Type B pancreatic cell (in vitro differentiated cells): ENCODE data around the gene CLEC4F. TPM values are rescaled to one million over a fixed set of nuclear protein-coding genes. Genes with fewer than 3 reads are reported as not detected.

Experiments
- DNase-seq: peaks from one replicate; pipeline ENCODE4 v3.0.0; 2021; ENCODE audit warnings: mixed read lengths; ENCODE audit not compliant: unreplicated experiment; ENCODE audit errors: extremely low spot score
- H3K27ac Mint-ChIP-seq: 2 replicates; pipeline ENCODE4 v1.8.0; 2021; ENCODE audit warnings: mild to moderate bottlenecking, mixed read lengths
- H3K27me3 Mint-ChIP-seq: 2 replicates; pipeline ENCODE4 v1.8.0; 2021; ENCODE audit warnings: mixed read lengths
- H3K36me3 Mint-ChIP-seq: 2 replicates; pipeline ENCODE4 v1.8.0; 2021; ENCODE audit warnings: mixed read lengths
- H3K4me1 Mint-ChIP-seq: one replicate; pipeline ENCODE4 v1.8.0; 2021; ENCODE audit warnings: mixed read lengths; ENCODE audit not compliant: unreplicated experiment
- H3K4me3 Mint-ChIP-seq: 2 replicates; pipeline ENCODE4 v1.8.0; 2021; ENCODE audit warnings: mild to moderate bottlenecking, mixed read lengths
- H3K9me3 Mint-ChIP-seq: 2 replicates; pipeline ENCODE4 v1.8.0; 2021; ENCODE audit warnings: mixed read lengths
- total RNA-seq: library from RNA; stranded (reverse); gene quantifications from 2 replicates; pipeline ENCODE4 v1.2.1, GENCODE V29; 2021; ENCODE audit warnings: low replicate concordance
- TF ChIP-seq, protein P1 (sequence below): fragments of 200-600 bp; sonication (generic); conservative IDR thresholded peaks from 2 replicates; pipeline ENCODE4 v1.5.0; 2021; ENCODE audit warnings: antibody characterized with exemption, mild to moderate bottlenecking

Gene CLEC4F
- total RNA-seq, 1 donor from 2014 or later: not detected

DNA sequence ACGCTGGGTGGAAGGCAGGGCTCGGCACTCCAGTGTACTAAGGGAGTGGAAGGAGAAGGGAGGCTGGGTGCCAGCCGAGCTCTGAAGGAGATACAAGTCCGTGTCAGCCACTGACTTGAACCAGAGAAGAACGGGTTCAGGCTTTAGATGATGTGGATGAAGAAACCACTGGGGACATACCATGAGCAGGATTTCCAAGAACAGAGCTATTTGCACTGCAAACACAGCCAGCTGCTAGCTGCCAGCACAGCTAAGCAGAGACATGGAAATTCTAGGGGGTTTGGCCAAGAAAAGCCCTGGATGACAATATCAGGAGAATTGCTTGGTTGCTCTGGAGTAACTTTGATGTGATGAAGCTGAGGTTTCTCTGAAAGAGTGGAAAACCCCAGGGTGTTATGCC is 10.0 kb upstream of the CLEC4F start:
- Mint-ChIP-seq H3K36me3 (no peaks in the 10 kb centered on the region), H3K9me3 (no peaks in the 10 kb centered on the region), H3K27me3 (peaks cover 54% of the 10 kb centered on the region), H3K4me3 (no peak overlapping the region), H3K4me1 (no peaks in the 10 kb centered on the region), H3K27ac (no peak overlapping the region)
- TF ChIP-seq, protein P1, sequence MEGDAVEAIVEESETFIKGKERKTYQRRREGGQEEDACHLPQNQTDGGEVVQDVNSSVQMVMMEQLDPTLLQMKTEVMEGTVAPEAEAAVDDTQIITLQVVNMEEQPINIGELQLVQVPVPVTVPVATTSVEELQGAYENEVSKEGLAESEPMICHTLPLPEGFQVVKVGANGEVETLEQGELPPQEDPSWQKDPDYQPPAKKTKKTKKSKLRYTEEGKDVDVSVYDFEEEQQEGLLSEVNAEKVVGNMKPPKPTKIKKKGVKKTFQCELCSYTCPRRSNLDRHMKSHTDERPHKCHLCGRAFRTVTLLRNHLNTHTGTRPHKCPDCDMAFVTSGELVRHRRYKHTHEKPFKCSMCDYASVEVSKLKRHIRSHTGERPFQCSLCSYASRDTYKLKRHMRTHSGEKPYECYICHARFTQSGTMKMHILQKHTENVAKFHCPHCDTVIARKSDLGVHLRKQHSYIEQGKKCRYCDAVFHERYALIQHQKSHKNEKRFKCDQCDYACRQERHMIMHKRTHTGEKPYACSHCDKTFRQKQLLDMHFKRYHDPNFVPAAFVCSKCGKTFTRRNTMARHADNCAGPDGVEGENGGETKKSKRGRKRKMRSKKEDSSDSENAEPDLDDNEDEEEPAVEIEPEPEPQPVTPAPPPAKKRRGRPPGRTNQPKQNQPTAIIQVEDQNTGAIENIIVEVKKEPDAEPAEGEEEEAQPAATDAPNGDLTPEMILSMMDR: no peak
- DNase-seq: no peak

DNA sequence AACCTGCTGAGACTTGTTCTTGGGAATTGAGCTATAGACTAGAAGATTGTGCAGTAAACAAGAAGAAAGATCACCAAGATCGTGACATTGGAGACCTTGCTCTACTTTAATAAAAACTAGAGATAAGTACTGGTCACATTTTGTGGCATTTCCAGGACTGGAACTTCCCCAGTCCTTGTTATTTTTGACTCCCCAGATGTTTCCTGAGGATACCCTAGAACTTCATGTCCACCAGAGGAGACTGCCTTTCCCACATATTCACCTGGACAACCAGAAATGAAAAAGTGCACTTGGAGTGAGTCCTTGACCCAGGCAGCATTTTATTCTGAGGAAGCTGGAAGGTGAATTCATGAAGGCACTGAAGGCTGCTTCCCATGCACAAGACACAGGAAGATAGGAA is 9.5 kb upstream of the CLEC4F start:
- Mint-ChIP-seq H3K27me3 (peaks cover 52% of the 10 kb centered on the region), H3K36me3 (no peaks in the 10 kb centered on the region), H3K4me3 (no peak overlapping the region), H3K4me1 (no peaks in the 10 kb centered on the region), H3K9me3 (no peaks in the 10 kb centered on the region), H3K27ac (no peak overlapping the region)
- no peak for DNase-seq
- TF ChIP-seq, protein P1: no peak

DNA sequence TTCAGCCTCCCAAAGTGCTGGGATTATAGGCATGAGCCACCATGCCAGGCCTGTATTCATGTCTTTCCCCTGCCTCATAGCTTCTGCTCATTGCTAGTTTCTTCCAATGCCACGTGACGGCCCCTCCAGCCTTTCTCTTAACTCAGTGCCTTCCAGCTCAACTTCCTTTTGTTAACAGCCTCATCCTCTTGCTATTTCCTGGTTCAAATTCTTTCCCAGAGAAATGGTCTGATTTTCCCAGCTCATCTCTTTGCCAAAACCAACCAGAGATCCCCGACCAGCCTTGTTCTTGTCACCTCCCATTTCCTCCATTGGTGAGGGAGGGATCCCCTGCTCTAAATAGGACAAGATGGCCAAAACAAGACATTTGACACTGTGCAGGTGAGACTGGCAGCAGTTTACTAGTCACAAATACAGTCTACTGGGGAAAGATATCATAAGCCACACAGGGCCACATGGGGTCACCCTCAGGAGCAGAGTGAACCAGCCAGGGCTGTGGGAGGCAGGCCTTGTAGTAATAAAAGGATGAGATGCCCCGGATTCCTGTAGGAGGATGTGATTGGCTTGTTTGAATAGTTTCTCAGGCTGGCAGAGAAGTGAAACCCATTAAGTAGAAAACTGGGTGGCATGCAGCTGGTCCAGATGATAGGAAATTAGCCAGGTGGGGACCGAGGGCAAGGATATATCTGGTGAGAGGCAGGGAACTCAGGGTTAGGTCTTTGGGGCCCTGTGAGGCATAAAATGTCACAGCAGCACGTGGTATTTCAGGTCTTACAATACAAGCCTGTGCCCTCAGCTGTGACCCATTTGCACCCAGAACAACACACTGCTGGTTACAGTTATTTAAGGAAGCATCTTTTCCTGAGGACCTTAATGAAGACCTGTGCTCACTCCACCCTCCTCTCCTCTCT is 8.8 kb upstream of the CLEC4F start:
- H3K4me3 Mint-ChIP-seq: no peak overlapping the region
- H3K27me3 Mint-ChIP-seq: peaks cover 54% of the 10 kb centered on the region
- no peaks in the 10 kb centered on the region for H3K36me3 Mint-ChIP-seq

DNA sequence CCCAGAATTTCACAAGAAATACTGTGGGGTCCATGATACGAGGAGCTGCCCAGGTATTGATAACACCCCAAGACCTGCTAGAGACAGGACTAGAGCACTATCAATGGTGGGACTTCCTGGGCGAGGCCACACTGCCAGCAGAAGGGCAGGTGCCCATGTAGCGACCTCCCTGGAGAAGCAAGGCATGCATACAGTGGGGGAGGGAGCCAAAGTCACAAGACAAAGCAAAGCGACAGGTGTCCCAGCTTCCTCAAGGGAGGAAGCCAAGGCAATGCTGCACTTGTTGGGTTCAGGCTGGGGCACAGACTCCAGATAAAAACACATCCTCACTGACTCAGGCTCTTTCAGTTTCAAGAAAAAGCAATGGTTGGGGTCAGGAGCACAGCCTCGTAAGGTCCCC is 7.7 kb upstream of the CLEC4F start:
- no peak overlapping the region for H3K27ac Mint-ChIP-seq
- no peaks in the 10 kb centered on the region for H3K9me3 Mint-ChIP-seq
- H3K36me3 Mint-ChIP-seq: no peaks in the 10 kb centered on the region
- peaks cover 56% of the 10 kb centered on the region for H3K27me3 Mint-ChIP-seq
- DNase-seq: no peak
- TF ChIP-seq, protein P1: no peak
- H3K4me3 Mint-ChIP-seq: no peak overlapping the region
- no peaks in the 10 kb centered on the region for H3K4me1 Mint-ChIP-seq

More for the DNA sequence above, 8.8 kb upstream of the CLEC4F start:
- DNase-seq: no peak
- TF ChIP-seq, protein P1: no peak
- no peaks in the 10 kb centered on the region for H3K4me1 Mint-ChIP-seq
- no peak overlapping the region for H3K27ac Mint-ChIP-seq
- no peaks in the 10 kb centered on the region for H3K9me3 Mint-ChIP-seq

DNA sequence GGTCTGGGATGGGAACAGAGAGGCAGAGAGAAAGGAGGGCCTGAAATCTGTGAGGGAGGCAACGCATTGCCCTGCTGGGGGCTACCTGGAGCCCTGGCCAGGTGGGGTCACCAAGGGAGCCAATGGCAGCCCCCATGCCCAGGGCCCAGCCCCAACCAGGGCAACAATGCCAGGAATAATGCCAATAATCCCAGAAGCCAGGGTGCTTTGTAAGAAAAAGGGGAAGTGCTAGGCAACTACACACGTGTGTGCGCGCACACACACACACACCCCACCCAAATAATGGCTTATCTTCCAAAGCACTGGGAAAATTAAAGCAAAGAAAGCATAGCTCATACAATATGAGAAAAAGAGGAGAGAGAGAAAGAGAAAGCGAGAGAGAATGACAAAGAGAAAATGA is 7.0 kb upstream of the CLEC4F start:
- no peak for DNase-seq
- TF ChIP-seq, protein P1: no peak
- peaks cover 53% of the 10 kb centered on the region for H3K27me3 Mint-ChIP-seq
- H3K9me3 Mint-ChIP-seq: no peaks in the 10 kb centered on the region
- H3K36me3 Mint-ChIP-seq: no peaks in the 10 kb centered on the region
- no peaks in the 10 kb centered on the region for H3K4me1 Mint-ChIP-seq
- no peak overlapping the region for H3K4me3 Mint-ChIP-seq
- H3K27ac Mint-ChIP-seq: no peak overlapping the region
